Measurements from ENCODE around the gene ACSF2. TPM values are rescaled to one million over a fixed set of nuclear protein-coding genes. Genes with fewer than 3 reads are reported as not detected.
A peak's percentile ranks its signal among the peaks of the same experiment; 100 is the strongest.

ACSF2 gene
- total RNA-seq, 2 experiments from 2014 or later: 34.6 to 49.4 TPM

DNA sequence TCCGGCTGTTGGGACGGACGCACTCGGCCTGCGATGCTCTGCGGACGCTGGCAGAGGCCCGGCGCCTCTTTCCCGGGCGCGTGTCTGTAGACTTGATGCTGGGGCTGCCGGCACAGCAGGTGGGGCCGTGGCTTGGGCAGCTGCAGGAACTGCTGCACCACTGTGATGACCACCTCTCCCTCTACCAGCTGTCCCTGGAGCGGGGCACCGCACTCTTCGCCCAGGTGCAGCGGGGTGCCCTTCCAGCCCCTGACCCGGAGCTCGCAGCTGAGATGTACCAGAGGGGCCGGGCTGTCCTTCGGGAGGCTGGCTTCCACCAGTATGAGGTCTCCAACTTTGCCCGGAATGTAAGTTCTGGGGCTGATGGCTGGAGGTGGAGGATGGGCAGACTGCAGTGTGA is 56.1 kb downstream of the ACSF2 start:
- no peak for DNase-seq
- Mint-ChIP-seq H3K27me3 (no peaks in the 10 kb centered on the region), H3K4me1 (peaks cover 27% of the 10 kb centered on the region), H3K36me3 (peaks cover 7% of the 10 kb centered on the region), H3K4me3 (no peak overlapping the region), H3K27ac (no peak overlapping the region), H3K9me3 (ENCODE audit: low read depth) (no peaks in the 10 kb centered on the region)
- ATAC-seq: no peak
- CTCF ChIA-PET: interaction anchor here (0.9 to 4.7 kb wide), 9 partner anchors 16 to 282 kb away, joined by 3 to 20 read pairs (median 4); no protein-coding TSS in a partner anchor

DNA sequence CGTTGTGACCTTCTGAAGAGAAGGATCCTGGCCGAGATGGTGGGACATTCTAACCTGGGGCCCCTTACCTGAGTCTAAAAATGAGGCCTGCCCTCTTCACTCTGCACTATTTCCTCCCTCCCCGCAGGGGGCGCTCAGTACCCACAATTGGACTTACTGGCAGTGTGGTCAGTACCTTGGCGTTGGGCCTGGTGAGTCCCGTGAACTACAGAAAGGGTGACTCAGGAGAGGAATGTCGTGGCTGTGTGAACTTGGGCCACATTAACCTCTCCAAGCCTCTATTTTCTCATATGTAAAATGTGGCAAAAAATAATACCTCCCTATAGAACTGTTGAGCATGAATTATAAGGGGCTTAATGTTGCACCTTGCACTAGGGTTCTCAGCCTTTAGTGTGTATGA is 56.5 kb downstream of the ACSF2 start:
- peak; percentile 31 for ATAC-seq
- Mint-ChIP-seq H3K4me3 (no peak overlapping the region), H3K27me3 (no peaks in the 10 kb centered on the region), H3K9me3 (ENCODE audit: low read depth) (no peaks in the 10 kb centered on the region), H3K36me3 (peaks cover 7% of the 10 kb centered on the region), H3K27ac (peak overlapping the region; percentile 32), H3K4me1 (peaks cover 27% of the 10 kb centered on the region)
- CTCF ChIA-PET: interaction anchor here (0.6 to 4.7 kb wide), 15 partner anchors 10 to 350 kb away, joined by 3 to 20 read pairs (median 4); partner anchors contain the start of gene CACNA1G
- DNase-seq: peak; percentile 86

DNA sequence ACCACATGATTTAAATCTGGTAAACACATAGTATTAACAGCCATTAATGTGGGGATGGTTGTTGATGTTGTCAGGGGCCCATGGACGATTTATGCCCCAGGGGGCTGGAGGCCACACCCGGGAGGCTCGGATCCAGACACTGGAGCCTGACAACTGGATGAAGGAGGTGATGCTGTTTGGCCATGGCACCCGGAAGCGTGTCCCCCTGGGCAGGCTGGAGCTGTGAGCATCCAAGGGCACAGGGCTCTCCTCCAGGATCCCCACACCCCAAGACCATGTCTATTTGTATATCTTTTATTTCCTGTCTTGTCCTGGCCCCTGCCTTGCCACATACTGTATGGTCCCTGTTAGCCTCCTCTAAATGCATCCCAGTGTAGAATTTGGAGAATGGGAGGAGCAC is 57.2 kb downstream of the ACSF2 start:
- Mint-ChIP-seq H3K27ac (no peak overlapping the region), H3K36me3 (peaks cover 7% of the 10 kb centered on the region), H3K4me1 (peaks cover 23% of the 10 kb centered on the region), H3K4me3 (no peak overlapping the region), H3K9me3 (ENCODE audit: low read depth) (no peaks in the 10 kb centered on the region), H3K27me3 (no peaks in the 10 kb centered on the region)
- ATAC-seq (no peak), DNase-seq (no peak)
- CTCF ChIA-PET: interaction anchor here (0.6 to 4.7 kb wide), 12 partner anchors 10 to 283 kb away, joined by 3 to 20 read pairs (median 4); partner anchors contain the start of gene CACNA1G

DNA sequence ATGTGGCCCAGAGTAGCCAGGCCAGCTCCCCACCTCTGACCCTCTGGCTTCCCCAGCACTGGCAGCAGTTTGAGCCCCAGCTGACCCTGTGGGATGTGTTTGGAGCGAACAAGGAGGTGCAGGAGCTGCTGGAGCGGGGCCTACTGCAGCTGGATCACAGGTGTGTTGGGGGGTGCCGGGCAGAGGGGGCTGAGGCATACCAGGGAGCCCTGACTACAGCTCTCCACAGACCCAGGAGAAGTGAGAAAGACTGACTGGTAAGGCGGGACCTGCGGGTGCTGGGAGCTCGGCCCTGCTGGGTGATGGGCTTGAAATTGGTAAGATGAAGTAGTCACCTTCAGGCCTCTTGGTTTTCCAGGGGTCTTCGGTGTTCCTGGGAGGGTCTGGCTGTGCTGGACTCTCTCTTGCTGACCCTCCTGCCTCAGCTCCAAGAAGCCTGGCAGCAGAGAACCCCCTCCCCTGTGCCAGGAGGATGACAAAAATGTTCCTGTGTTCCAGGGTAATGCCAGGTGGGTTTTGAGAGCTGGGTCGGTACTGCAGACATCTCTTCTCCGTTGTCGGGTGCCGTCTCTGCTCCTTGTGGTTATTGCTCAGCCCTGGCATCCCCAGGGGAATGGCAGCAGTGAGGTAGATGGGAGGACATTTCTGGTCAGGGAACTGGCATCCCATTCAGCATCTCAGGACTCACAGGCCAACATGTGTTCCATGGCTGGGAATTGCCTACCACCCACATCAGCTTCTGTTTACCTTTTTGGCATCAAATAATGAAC is 58.6 kb downstream of the ACSF2 start:
- H3K27ac Mint-ChIP-seq: no peak overlapping the region
- CTCF ChIA-PET: interaction anchor here (0.7 to 4.7 kb wide), 9 partner anchors 11 to 141 kb away, joined by 3 to 20 read pairs (median 4); partner anchors contain the start of gene LRRC59
- peaks cover 7% of the 10 kb centered on the region for H3K36me3 Mint-ChIP-seq
- H3K4me3 Mint-ChIP-seq: no peak overlapping the region
- DNase-seq (no peak), ATAC-seq (no peak)
- no peaks in the 10 kb centered on the region for H3K9me3 Mint-ChIP-seq (ENCODE audit: low read depth)
- H3K27me3 Mint-ChIP-seq: no peaks in the 10 kb centered on the region
- H3K4me1 Mint-ChIP-seq: peaks cover 17% of the 10 kb centered on the region

DNA sequence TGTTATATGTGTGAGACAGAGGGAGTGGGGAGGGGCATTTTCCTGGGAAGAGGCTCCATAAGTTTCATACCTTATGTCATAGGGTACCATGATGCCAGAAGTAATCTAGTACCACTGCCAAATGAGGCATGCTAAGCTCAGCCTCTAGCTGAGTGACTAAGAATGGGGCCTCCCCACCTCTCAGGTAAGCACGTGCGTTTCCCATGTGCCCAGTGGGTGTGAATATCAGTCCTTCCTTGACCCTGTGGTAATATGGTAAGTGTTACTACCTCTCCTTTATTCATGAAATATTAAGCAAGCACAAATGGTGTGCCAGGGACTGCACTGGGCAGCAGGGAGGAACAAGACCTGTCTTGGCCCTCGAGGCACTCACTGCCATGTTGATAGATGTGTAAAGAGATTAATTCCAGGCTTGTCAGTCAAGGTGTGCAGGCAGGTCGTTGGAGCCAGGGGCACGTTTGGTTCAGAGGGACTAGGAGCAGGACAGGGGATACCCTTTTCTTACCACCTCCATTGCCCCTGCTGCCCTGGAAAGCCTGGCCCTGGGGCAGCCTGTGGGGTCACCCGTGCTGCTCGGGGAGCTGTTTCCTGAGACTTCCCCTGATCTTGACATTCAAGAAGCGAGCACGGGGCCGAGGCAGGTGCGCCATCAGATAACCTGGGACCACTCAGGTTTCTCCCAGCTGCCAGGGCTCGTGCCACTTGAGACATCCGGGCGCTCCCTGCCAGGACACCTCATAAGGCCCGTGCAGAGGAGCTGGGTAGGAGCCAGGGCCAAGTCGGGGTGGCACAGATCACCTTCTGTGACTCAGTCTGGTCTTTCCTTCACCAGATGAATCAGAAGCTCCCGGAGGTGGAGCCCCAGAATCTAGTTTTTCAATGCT is 61.4 kb downstream of the ACSF2 start:
- ATAC-seq: no peak
- H3K27ac Mint-ChIP-seq: no peak overlapping the region
- H3K4me3 Mint-ChIP-seq: no peak overlapping the region
- peaks cover 7% of the 10 kb centered on the region for H3K36me3 Mint-ChIP-seq
- H3K9me3 Mint-ChIP-seq (ENCODE audit: low read depth): no peaks in the 10 kb centered on the region
- DNase-seq: no peak
- CTCF ChIA-PET: interaction anchor here (0.7 to 1.9 kb wide), 4 partner anchors 8 to 125 kb away, joined by 3 to 5 read pairs (median 4); partner anchors contain the start of gene CHAD
- no peaks in the 10 kb centered on the region for H3K27me3 Mint-ChIP-seq
- peaks cover 4% of the 10 kb centered on the region for H3K4me1 Mint-ChIP-seq

DNA sequence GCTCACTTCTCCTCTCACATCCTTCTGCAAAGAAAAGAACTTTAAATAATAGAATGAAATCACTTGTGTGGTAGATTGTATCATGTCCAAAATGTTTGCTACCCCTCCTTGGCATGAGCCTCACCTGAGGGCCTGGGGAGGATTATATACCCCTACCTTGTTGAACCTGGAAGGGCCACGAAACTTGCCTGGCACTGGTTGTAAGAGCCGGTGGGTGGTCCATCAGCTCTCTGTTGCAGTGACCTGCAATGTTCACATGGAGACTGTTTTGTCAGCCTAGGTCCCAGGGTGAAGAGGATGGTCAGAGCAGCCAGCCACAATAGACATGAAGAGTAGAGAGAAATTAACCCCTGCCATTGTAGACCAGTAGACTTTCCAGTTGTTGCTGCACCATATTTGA is 62.9 kb downstream of the ACSF2 start:
- ATAC-seq: no peak
- H3K9me3 Mint-ChIP-seq (ENCODE audit: low read depth): no peaks in the 10 kb centered on the region
- no peaks in the 10 kb centered on the region for H3K27me3 Mint-ChIP-seq
- H3K36me3 Mint-ChIP-seq: peaks cover 3% of the 10 kb centered on the region
- H3K27ac Mint-ChIP-seq: no peak overlapping the region
- H3K4me3 Mint-ChIP-seq: no peak overlapping the region
- no peak for DNase-seq
- CTCF ChIA-PET: interaction anchor here (0.9 to 1.9 kb wide), 3 partner anchors 10 to 229 kb away, joined by 3 to 5 read pairs (median 4); no protein-coding TSS in a partner anchor
- no peaks in the 10 kb centered on the region for H3K4me1 Mint-ChIP-seq

DNA sequence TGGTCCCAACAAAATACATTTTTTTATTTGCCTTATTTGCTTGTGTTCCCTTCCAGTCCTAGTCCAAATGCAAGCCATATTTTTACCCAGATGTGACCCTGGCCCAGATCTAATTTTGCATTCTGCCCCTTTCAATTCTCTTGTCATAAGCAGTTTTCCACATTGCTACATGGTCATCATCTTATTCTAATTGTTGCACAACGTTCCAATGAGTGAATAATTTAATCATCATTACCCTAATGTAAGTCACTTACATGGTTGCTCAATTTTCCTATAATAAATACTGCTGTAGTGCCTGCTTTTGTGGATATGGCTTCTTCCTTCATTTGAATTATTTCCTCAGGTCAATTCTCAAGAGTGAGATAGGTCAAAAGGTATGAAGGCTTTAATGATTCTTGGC is 65.5 kb downstream of the ACSF2 start:
- Mint-ChIP-seq H3K27me3 (peaks cover 1% of the 10 kb centered on the region), H3K36me3 (no peaks in the 10 kb centered on the region), H3K27ac (no peak overlapping the region), H3K4me1 (no peaks in the 10 kb centered on the region), H3K9me3 (ENCODE audit: low read depth) (no peaks in the 10 kb centered on the region), H3K4me3 (no peak overlapping the region)
- DNase-seq (no peak), ATAC-seq (no peak)
- CTCF ChIA-PET: no interaction called here

DNA sequence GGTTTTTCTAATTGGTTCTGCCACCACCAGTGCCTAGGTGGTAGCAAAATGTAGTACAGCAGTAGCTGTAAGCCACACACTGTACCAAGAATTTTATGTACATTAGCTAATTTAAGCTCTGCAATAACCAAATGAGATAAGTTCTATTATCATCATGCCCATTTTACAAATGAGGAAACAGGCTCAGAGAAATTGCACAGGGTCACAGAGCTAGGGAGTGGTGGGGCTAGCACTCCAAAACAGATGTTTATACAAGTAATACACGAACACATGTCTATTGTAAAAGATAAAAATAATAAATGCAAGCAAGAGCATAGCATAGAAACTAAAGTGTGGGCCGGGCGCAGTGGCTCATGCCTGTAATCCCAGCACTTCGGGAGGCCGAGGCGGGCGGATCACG is 66.2 kb downstream of the ACSF2 start:
- H3K27me3 Mint-ChIP-seq: peaks cover 3% of the 10 kb centered on the region
- ATAC-seq (no peak), DNase-seq (no peak)
- no peak overlapping the region for H3K27ac Mint-ChIP-seq
- H3K36me3 Mint-ChIP-seq: no peaks in the 10 kb centered on the region
- CTCF ChIA-PET: interaction anchor here (1.1 to 1.7 kb wide), 2 partner anchors 9 to 10 kb away, joined by 3 to 4 read pairs; no protein-coding TSS in a partner anchor
- no peak overlapping the region for H3K4me3 Mint-ChIP-seq
- no peaks in the 10 kb centered on the region for H3K4me1 Mint-ChIP-seq
- H3K9me3 Mint-ChIP-seq (ENCODE audit: low read depth): no peaks in the 10 kb centered on the region

DNA sequence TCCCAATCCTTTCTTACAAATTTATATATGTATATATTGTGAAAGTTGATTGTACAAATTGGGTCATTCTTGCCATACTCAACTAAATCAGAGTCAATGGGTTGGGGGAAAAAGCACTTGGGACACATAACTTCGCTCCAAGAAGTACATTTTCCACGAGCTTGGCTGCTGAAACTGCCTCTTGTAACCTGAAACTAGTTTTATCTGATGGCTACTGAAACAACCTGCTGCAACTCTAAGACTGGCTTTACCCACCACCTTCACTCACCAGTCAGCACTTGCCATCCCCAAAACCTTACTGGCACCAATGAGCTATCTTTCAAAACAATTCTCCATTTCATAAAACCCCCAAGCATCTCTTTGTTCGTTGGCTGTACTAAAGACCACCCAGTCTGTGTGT is 67.7 kb downstream of the ACSF2 start:
- ATAC-seq (no peak), DNase-seq (no peak)
- no peaks in the 10 kb centered on the region for H3K4me1 Mint-ChIP-seq
- no peaks in the 10 kb centered on the region for H3K9me3 Mint-ChIP-seq (ENCODE audit: low read depth)
- H3K27ac Mint-ChIP-seq: no peak overlapping the region
- H3K36me3 Mint-ChIP-seq: no peaks in the 10 kb centered on the region
- H3K27me3 Mint-ChIP-seq: peaks cover 3% of the 10 kb centered on the region
- CTCF ChIA-PET: interaction anchor here (0.7 to 1.7 kb wide), 3 partner anchors 11 to 133 kb away, joined by 3 to 4 read pairs (median 3); no protein-coding TSS in a partner anchor
- no peak overlapping the region for H3K4me3 Mint-ChIP-seq

DNA sequence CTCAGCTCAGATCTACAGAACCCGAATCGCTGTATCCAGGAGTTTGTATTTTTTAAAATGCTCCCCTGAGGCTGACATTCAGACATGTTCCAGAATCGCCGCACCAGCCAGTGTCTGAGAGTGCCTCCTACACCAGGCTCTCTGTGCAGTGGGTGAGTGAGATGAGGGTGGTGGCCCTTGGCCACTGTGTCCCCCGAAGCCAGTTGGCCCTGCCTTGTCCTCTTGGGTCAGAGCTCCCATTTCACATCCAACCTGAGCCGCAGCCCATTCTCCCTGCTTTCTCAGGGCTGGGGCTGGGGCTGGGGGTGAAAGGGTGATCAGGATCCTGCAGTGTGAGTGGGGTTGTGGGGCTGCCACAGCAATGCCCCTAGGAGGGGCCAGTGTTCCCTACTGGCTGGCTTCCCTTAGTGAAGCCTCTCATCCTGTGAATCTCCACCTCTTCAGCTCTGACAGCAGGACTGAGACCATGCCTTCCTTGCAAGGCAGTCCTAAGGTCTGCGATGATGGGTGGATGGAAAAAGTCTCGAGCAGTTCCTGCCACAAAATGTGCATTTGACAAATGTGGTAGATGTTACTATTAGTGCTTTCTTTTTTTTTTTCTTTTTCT is 69.3 kb downstream of the ACSF2 start:
- ATAC-seq: no peak
- no peak for DNase-seq
- Mint-ChIP-seq H3K9me3 (ENCODE audit: low read depth) (no peaks in the 10 kb centered on the region), H3K27me3 (peaks cover 3% of the 10 kb centered on the region), H3K27ac (no peak overlapping the region), H3K4me1 (no peaks in the 10 kb centered on the region), H3K36me3 (no peaks in the 10 kb centered on the region), H3K4me3 (no peak overlapping the region)
- CTCF ChIA-PET: interaction anchor here (0.8 to 1.7 kb wide), 4 partner anchors 9 to 51 kb away, joined by 3 to 4 read pairs (median 3); no protein-coding TSS in a partner anchor

DNA sequence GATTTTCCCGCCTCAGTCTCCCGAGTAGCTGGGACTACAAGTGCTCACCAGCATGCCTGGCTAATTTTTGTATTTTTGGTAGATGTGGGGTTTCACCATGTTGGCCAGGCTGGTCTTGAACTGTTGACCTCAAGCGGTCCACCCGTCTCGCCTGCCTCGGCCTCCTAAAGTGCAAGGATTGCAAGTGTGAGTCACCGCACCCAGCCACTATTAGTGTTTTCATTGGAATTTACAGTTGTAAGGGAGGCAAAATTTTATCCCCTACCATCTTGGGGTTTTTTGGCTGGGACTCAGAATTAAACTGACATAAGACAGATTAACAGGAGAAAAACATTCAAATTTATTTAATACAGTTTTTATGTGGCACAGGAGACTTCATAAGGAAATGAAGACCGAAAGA is 69.9 kb downstream of the ACSF2 start:
- H3K27ac Mint-ChIP-seq: no peak overlapping the region
- no peak for ATAC-seq
- peaks cover 3% of the 10 kb centered on the region for H3K27me3 Mint-ChIP-seq
- H3K4me3 Mint-ChIP-seq: no peak overlapping the region
- no peaks in the 10 kb centered on the region for H3K36me3 Mint-ChIP-seq
- no peak for DNase-seq
- CTCF ChIA-PET: interaction anchor here (1.1 kb wide), 1 partner anchor 46 kb away, joined by 3 read pairs; no protein-coding TSS in a partner anchor
- no peaks in the 10 kb centered on the region for H3K9me3 Mint-ChIP-seq (ENCODE audit: low read depth)
- no peaks in the 10 kb centered on the region for H3K4me1 Mint-ChIP-seq

DNA sequence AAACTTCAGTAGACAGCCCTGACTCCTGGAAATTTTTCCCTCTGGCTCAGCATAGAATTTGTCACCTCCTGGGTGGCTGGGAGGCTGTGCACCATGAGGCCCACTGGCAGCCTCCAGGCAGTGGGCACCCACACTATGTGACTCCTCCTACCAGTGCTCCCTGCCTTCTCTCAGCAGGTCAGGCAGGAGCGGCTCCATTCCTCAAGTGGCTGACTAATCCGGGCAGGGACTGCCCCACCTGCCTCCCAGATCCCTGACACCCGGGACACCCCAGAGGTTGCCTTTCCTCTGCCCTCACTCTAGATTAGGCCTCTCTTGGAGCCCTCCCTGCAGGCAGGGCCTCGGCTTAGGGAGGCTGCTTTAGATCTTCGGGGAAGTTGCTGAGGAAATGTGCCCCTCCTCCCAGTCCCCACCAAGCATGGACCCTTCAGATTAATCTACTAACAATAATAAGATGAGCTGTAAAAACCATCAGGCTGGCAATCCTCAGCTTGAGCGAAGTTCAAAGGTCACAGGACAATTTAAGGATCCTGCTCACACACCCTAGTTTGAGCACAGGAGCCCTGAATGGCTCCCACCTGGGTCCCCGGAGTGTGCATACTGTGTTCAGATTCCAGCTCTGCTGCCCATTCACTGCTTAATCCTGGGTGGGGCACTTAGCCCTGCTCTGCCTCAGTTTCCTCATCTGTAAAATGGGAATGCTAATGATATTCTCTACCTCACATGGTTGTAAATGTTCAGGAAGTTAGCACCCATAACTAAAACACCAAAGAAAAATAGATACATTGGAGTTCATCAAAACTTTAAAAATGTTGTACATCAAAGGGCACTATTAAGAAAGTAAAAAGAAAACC is 72.2 kb downstream of the ACSF2 start:
- CTCF ChIA-PET: interaction anchor here (0.7 to 1.2 kb wide), 3 partner anchors 9 to 337 kb away, joined by 3 to 4 read pairs (median 3); no protein-coding TSS in a partner anchor

More for the DNA sequence above, 72.2 kb downstream of the ACSF2 start:
- no peak overlapping the region for H3K27ac Mint-ChIP-seq
- H3K9me3 Mint-ChIP-seq (ENCODE audit: low read depth): no peaks in the 10 kb centered on the region
- peaks cover 9% of the 10 kb centered on the region for H3K4me1 Mint-ChIP-seq
- ATAC-seq (no peak), DNase-seq (no peak)
- H3K36me3 Mint-ChIP-seq: no peaks in the 10 kb centered on the region
- no peak overlapping the region for H3K4me3 Mint-ChIP-seq
- H3K27me3 Mint-ChIP-seq: peaks cover 3% of the 10 kb centered on the region

All from activated CD8-positive, alpha-beta memory T cell treated with anti-CD3 and anti-CD28 coated beads, Interleukin-2, amount 10 ng/mL, durations not matched to agents 7 days and 5 days (primary cell).